ENCODE measurements around the gene LRRC70. TPM values are rescaled to one million over a fixed set of nuclear protein-coding genes. Genes with fewer than 3 reads are reported as not detected.

LRRC70 gene
- total RNA-seq, 4 donors from 2014 or later = 0.13 to 1.4 (median 0.80) TPM; not detected in 1

DNA sequence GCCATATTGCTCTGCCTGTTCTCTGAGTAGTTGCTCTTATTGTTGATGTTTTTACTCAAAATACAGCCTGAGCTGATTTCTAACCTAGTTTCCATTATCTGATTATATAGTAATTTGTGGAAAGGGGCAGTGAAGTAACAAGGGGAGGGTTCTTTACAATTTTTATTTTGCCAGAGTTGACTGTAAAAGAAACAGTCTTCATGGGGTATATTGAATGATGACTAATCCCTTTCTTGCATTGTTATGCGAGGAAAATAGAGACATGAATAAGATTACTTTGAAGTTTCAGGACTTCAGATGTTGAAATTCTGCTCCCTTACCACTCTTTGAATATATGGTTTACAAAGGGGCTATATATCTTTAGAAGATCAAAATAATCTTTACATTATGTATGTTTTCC, 9.1 kb upstream of the LRRC70 start:
- TF ChIP-seq, protein P1, sequence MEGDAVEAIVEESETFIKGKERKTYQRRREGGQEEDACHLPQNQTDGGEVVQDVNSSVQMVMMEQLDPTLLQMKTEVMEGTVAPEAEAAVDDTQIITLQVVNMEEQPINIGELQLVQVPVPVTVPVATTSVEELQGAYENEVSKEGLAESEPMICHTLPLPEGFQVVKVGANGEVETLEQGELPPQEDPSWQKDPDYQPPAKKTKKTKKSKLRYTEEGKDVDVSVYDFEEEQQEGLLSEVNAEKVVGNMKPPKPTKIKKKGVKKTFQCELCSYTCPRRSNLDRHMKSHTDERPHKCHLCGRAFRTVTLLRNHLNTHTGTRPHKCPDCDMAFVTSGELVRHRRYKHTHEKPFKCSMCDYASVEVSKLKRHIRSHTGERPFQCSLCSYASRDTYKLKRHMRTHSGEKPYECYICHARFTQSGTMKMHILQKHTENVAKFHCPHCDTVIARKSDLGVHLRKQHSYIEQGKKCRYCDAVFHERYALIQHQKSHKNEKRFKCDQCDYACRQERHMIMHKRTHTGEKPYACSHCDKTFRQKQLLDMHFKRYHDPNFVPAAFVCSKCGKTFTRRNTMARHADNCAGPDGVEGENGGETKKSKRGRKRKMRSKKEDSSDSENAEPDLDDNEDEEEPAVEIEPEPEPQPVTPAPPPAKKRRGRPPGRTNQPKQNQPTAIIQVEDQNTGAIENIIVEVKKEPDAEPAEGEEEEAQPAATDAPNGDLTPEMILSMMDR (IDR thresholded peaks at IDR 0.05 in 4 of 5, conservative IDR thresholded peaks at IDR 0.05 in 1 of 5) = no peak
- no peak for TF ChIP-seq POLR2A (IDR thresholded peaks at IDR 0.05)
- in situ Hi-C loops (cut with MboI; ENCODE audit: low sequenced_read_pairs in 4 of 4) = no loop called here

DNA sequence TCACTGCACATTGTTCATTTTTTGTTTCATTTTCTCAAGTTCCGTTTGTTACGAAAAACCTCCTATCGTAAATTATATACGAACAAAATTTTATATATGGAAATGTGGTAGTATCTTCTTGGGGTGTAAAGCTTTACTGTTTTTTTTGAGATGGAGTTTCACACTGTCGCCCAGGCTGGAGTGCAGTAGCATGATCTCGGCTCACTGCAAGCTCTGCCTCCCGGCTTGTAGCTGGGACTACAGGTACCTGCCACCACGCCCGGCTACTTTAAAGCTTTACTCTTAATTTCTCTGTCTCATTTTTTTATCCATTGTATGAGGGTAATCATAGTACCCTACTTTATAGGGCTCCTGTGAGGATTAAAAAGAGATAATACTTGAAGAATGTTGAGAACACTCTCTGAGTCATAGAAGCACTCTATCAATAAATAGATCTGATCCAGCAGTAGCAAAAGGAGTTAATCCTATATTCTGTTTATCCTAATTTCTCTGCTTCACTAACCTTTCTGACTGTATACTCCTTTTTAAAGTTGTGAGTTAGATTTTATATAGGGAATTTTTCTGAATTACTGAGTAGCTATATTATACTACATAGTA, 5.6 kb upstream of the LRRC70 start:
- TF ChIP-seq, protein P1 (IDR thresholded peaks at IDR 0.05 in 4 of 5, conservative IDR thresholded peaks at IDR 0.05 in 1 of 5) = no peak
- no peaks in the 10 kb centered on the region for H3K36me3 ChIP-seq

More for the DNA sequence above, 9.1 kb upstream of the LRRC70 start:
- no peak for ATAC-seq
- no peak for DNase-seq
- Histone ChIP-seq H3K9me3 (no peaks in the 10 kb centered on the region), H3K36me3 (peaks cover 0 to 4% of the 10 kb centered on the region in 2 donors), H3K27me3 (no peaks in the 10 kb centered on the region), H3K4me3 (no peak overlapping the region), H3K4me1 (peaks cover 0 to under 1% of the 10 kb centered on the region in 2 donors), H3K27ac (no peak overlapping the region)
- intact Hi-C loops (cut with DNase I; ENCODE audit: low total_unique reads) = no loop called here

DNA sequence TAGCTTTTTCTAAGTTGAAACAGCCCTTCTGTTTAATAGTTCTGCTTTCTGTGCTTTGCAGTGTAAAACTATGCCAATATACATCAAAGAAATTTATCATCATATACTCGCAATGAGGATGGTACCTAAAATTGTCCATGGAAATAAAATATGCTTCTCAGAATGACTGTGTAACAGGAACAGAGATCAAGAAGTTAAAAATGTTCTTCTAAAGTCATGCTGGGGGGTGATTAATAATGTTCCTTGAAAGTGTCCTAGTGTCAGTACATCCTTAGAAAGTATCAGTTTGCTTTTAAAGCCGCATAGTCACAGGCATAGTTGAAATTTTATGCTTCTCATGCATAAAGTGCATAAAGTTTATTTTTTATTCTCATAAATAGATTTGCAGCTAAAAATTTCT, 4.0 kb upstream of the LRRC70 start:
- TF ChIP-seq, protein P1 (IDR thresholded peaks at IDR 0.05 in 4 of 5, conservative IDR thresholded peaks at IDR 0.05 in 1 of 5) = no peak
- no peak for TF ChIP-seq POLR2A (IDR thresholded peaks at IDR 0.05)
- intact Hi-C loops (cut with DNase I; ENCODE audit: low total_unique reads) (no loop called here), in situ Hi-C loops (cut with MboI; ENCODE audit: low sequenced_read_pairs in 4 of 4) (no loop called here)
- DNase-seq (no peak), ATAC-seq (peak in 1 of 2 donors; percentile 26)
- Histone ChIP-seq H3K4me1 (peaks cover 0 to 4% of the 10 kb centered on the region in 2 donors), H3K36me3 (no peaks in the 10 kb centered on the region), H3K27ac (no peak overlapping the region), H3K9me3 (no peaks in the 10 kb centered on the region), H3K4me3 (no peak overlapping the region), H3K27me3 (no peaks in the 10 kb centered on the region)

More for the DNA sequence above, 5.6 kb upstream of the LRRC70 start:
- ATAC-seq = no peak
- H3K27me3 ChIP-seq = no peaks in the 10 kb centered on the region
- no peak overlapping the region for H3K4me3 ChIP-seq
- H3K27ac ChIP-seq = no peak overlapping the region
- peaks cover 0 to 4% of the 10 kb centered on the region in 2 donors for H3K4me1 ChIP-seq
- H3K9me3 ChIP-seq = no peaks in the 10 kb centered on the region
- intact Hi-C loops (cut with DNase I; ENCODE audit: low total_unique reads) (no loop called here), in situ Hi-C loops (cut with MboI; ENCODE audit: low sequenced_read_pairs in 4 of 4) (no loop called here)
- no peak for DNase-seq

DNA sequence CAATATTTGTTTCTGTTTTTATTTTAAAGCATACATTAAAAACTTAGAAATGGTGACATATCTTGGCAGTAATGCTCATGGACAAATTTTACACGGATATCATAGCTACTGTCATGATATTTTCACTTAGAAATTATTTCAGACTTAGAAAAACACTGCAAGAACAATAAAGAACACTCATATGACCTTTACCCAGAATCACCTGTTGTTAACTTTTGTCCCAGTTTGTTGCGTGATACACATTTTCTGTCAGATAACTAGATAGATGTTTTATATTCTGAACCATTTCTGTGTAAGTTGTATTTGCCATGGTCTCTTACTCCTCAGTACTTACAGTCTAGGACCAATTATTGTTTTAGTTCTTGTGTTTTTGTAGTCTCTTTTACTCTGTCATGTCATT, 3.6 kb upstream of the LRRC70 start:
- DNase-seq (no peak), ATAC-seq (no peak)
- Histone ChIP-seq H3K9me3 (no peaks in the 10 kb centered on the region), H3K36me3 (no peaks in the 10 kb centered on the region), H3K27me3 (no peaks in the 10 kb centered on the region), H3K4me1 (peaks cover 0 to 4% of the 10 kb centered on the region in 2 donors), H3K27ac (no peak overlapping the region), H3K4me3 (no peak overlapping the region)
- intact Hi-C loops (cut with DNase I; ENCODE audit: low total_unique reads) = no loop called here
- in situ Hi-C loops (cut with MboI; ENCODE audit: low sequenced_read_pairs in 4 of 4) = no loop called here
- no peak for TF ChIP-seq POLR2A (IDR thresholded peaks at IDR 0.05)
- TF ChIP-seq, protein P1 (IDR thresholded peaks at IDR 0.05 in 4 of 5, conservative IDR thresholded peaks at IDR 0.05 in 1 of 5) = no peak

DNA sequence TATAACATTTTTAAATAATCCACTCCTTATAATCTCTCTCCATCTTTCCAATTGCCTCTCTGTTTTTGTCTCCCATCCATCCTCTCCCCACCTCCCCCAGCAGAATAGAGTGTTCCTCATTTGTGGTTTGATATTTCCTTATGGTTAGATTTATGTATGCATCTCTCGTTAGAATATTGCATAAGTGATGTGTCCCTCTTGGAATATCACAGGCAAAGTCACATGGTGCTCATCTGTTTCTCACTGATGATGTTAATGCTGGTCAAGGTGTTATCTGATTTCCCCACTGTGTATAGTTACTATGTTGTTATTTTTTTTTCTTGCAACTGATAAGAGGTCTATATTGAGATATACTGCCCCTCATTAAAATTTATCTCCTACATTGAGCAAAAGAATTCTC, 3.1 kb upstream of the LRRC70 start:
- no peak for DNase-seq
- Histone ChIP-seq H3K27me3 (no peaks in the 10 kb centered on the region), H3K4me3 (no peak overlapping the region), H3K27ac (no peak overlapping the region), H3K9me3 (no peaks in the 10 kb centered on the region), H3K4me1 (peaks cover 0 to 4% of the 10 kb centered on the region in 2 donors), H3K36me3 (no peaks in the 10 kb centered on the region)
- intact Hi-C loops (cut with DNase I; ENCODE audit: low total_unique reads) (no loop called here), in situ Hi-C loops (cut with MboI; ENCODE audit: low sequenced_read_pairs in 4 of 4) (no loop called here)
- no peak for TF ChIP-seq POLR2A (IDR thresholded peaks at IDR 0.05)
- TF ChIP-seq, protein P1 (IDR thresholded peaks at IDR 0.05 in 4 of 5, conservative IDR thresholded peaks at IDR 0.05 in 1 of 5) = no peak
- no peak for ATAC-seq

All from gastrocnemius medialis (tissue), 4 donors.